Skeletal muscle satellite cell (primary cell): ENCODE results near the gene PARL.
"Not testable (repeated sequence)": the region's sequence is repeated elsewhere in the genome, so short reads cannot be mapped to it uniquely, and the experiment has no call there.

Source experiments
- H3K27me3 ChIP-seq: 2 replicates; pipeline ENCODE4 v1.7.0; 2013; ENCODE audit warnings: low read length; ENCODE audit not compliant: control insufficient read depth, insufficient read depth
- H3K36me3 ChIP-seq: 2 replicates; pipeline ENCODE4 v1.7.0; 2013; ENCODE audit warnings: mild to moderate bottlenecking, control low read depth, low read length; ENCODE audit not compliant: insufficient read depth
- H3K4me1 ChIP-seq: 2 replicates; pipeline ENCODE4 v1.7.0; 2013; ENCODE audit warnings: low read length; ENCODE audit not compliant: control insufficient read depth, insufficient read depth
- H3K4me2 ChIP-seq: 2 replicates; pipeline ENCODE4 v1.7.0; 2013; ENCODE audit warnings: mild to moderate bottlenecking, low read length
- H3K4me3 ChIP-seq: 2 replicates; pipeline ENCODE4 v1.7.0; 2013; ENCODE audit warnings: low read length
- H3K9ac ChIP-seq: 2 replicates; pipeline ENCODE4 v1.7.0; 2013; ENCODE audit warnings: mild to moderate bottlenecking, low read depth, low read length, moderate library complexity
- H3K9me3 ChIP-seq: replicated peaks from 2 replicates; pipeline ENCODE4 v1.7.0; 2013; ENCODE audit warnings: mild to moderate bottlenecking, control low read depth, low read length

The PARL gene

GRCh38 chr3:183797996-183798395 is 86.7 kb downstream of the PARL start:
- H3K4me3 ChIP-seq: no peak overlapping the region
- no peaks in the 10 kb centered on the region for H3K9me3 ChIP-seq
- no peaks in the 10 kb centered on the region for H3K27me3 ChIP-seq
- H3K36me3 ChIP-seq: peaks cover 64% of the 10 kb centered on the region
- H3K9ac ChIP-seq: no peak overlapping the region
- H3K4me2 ChIP-seq: no peak overlapping the region
- H3K4me1 ChIP-seq: no peaks in the 10 kb centered on the region

- H3K4me1 ChIP-seq: no peaks in the 10 kb centered on the region
- no peak overlapping the region for H3K9ac ChIP-seq
- H3K4me2 ChIP-seq: no peak overlapping the region
- H3K27me3 ChIP-seq: no peaks in the 10 kb centered on the region
- H3K4me3 ChIP-seq: no peak overlapping the region
- no peaks in the 10 kb centered on the region for H3K9me3 ChIP-seq
- peaks cover 56% of the 10 kb centered on the region for H3K36me3 ChIP-seq
Measured at GRCh38 chr3:183796372-183796771, 88.3 kb downstream of the PARL start.

GRCh38 chr3:183794452-183794851 is 90.2 kb downstream of the PARL start:
- Histone ChIP-seq H3K4me2 (no peak overlapping the region), H3K27me3 (no peaks in the 10 kb centered on the region), H3K4me3 (no peak overlapping the region), H3K36me3 (peaks cover 55% of the 10 kb centered on the region), H3K9me3 (no peaks in the 10 kb centered on the region), H3K9ac (no peak overlapping the region), H3K4me1 (no peaks in the 10 kb centered on the region)

GRCh38 chr3:183792976-183793375 is 91.7 kb downstream of the PARL start:
- Histone ChIP-seq H3K4me3 (no peak overlapping the region), H3K9me3 (no peaks in the 10 kb centered on the region), H3K27me3 (no peaks in the 10 kb centered on the region), H3K4me1 (no peaks in the 10 kb centered on the region), H3K9ac (no peak overlapping the region), H3K36me3 (peaks cover 56% of the 10 kb centered on the region), H3K4me2 (no peak overlapping the region)

GRCh38 chr3:183790700-183791099 is 94.0 kb downstream of the PARL start:
- Histone ChIP-seq H3K9ac (no peak overlapping the region), H3K4me2 (no peak overlapping the region), H3K9me3 (no peaks in the 10 kb centered on the region), H3K4me3 (no peak overlapping the region), H3K36me3 (peaks cover 60% of the 10 kb centered on the region), H3K27me3 (no peaks in the 10 kb centered on the region), H3K4me1 (no peaks in the 10 kb centered on the region)

GRCh38 chr3:183789826-183790225 is 94.9 kb downstream of the PARL start:
- Histone ChIP-seq H3K4me2 (no peak overlapping the region), H3K36me3 (peaks cover 61% of the 10 kb centered on the region), H3K27me3 (no peaks in the 10 kb centered on the region)

GRCh38 chr3:183784503-183784902 is 100.2 kb downstream of the PARL start:
- H3K4me1 ChIP-seq, H3K4me2 ChIP-seq, H3K9me3 ChIP-seq, H3K4me3 ChIP-seq, H3K27me3 ChIP-seq, H3K9ac ChIP-seq: not testable (repeated sequence)
- peaks cover 63% of the 10 kb centered on the region for H3K36me3 ChIP-seq

More at GRCh38 chr3:183789826-183790225, 94.9 kb downstream of the PARL start:
- H3K9me3 ChIP-seq: no peaks in the 10 kb centered on the region
- no peak overlapping the region for H3K9ac ChIP-seq
- H3K4me1 ChIP-seq: no peaks in the 10 kb centered on the region
- H3K4me3 ChIP-seq: no peak overlapping the region

- peaks cover 60% of the 10 kb centered on the region for H3K36me3 ChIP-seq
- no peak overlapping the region for H3K9ac ChIP-seq
- H3K27me3 ChIP-seq: no peaks in the 10 kb centered on the region
- no peak overlapping the region for H3K4me2 ChIP-seq
- H3K4me1 ChIP-seq: peaks cover 4% of the 10 kb centered on the region
- H3K4me3 ChIP-seq: no peak overlapping the region
- no peaks in the 10 kb centered on the region for H3K9me3 ChIP-seq
Measured at GRCh38 chr3:183782576-183783276, 102.0 kb downstream of the PARL start.

- H3K4me1 ChIP-seq: peaks cover 4% of the 10 kb centered on the region
- H3K9ac ChIP-seq: no peak overlapping the region
- H3K9me3 ChIP-seq: no peaks in the 10 kb centered on the region
- H3K4me2 ChIP-seq: no peak overlapping the region
- no peaks in the 10 kb centered on the region for H3K27me3 ChIP-seq
- no peak overlapping the region for H3K4me3 ChIP-seq
- H3K36me3 ChIP-seq: peaks cover 55% of the 10 kb centered on the region
Measured at GRCh38 chr3:183781246-183781645, 103.4 kb downstream of the PARL start.

- Histone ChIP-seq H3K4me3 (no peak overlapping the region), H3K36me3 (peaks cover 59% of the 10 kb centered on the region), H3K27me3 (no peaks in the 10 kb centered on the region), H3K4me1 (peaks cover 4% of the 10 kb centered on the region), H3K9ac (no peak overlapping the region), H3K9me3 (no peaks in the 10 kb centered on the region), H3K4me2 (no peak overlapping the region)
Measured at GRCh38 chr3:183779896-183780465, 104.7 kb downstream of the PARL start.
